ENCODE data around the gene SPANXD.
"Not testable (repeated sequence)": the region's sequence is repeated elsewhere in the genome, so short reads cannot be mapped to it uniquely, and the experiment has no call there.

The SPANXD gene

DNA sequence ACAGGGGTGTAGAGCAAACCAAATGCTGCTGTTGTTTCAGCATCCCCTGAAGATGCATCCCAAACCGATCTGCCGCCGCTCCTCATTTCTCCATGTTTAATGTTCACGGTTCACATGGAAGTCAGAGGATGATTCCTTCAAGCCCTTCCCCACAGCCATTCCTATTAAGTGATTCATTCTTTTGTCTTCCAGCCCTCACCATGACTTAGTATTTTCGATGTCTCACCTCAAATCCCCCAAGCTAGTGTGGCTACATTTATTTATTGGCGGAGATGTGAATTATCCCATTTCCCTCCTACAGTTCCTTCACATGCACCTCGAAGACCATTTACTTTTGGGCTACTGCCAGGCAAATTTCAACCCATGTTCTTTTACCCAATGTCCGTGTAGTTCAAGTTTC, at the start of gene SPANXD:
TSS of gene SPANXD (minus strand) at position 101 of the 400 bp plus-strand sequence. CDS start 334 bp downstream, outside the sequence.
- not testable (repeated sequence) for H3K4me3 ChIP-seq (ENCODE audit: severe bottlenecking); H3K9me3 ChIP-seq (ENCODE audit: severe bottlenecking); H3K27me3 ChIP-seq (ENCODE audit: insufficient read depth, poor library complexity, severe bottlenecking); DNase-seq (ENCODE audit: low spot score); H3K4me1 ChIP-seq (ENCODE audit: insufficient read depth, poor library complexity, severe bottlenecking); ATAC-seq (ENCODE audit: low read depth); H3K27ac ChIP-seq (ENCODE audit: poor library complexity, severe bottlenecking); H3K36me3 ChIP-seq (ENCODE audit: low read depth)

DNA sequence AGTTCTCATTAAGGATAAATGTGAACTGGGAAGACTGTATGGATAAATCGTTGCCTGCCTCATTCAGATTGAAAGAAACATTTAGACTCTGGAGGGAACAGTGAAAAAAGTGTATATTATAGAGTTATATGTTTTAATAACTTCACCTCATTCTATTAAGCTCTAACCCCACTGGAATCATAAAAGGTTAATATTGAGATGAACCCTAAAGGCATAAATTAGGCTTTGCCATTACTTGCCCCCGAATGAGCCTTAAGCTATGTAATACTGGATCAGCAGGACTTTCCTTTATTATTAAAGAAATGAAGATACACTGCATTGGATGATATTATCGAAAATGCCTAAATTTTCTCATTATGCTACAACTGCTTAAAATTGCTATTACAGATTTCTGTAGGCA, 44.1 kb upstream of the SPANXD start:
- no peaks in the 10 kb centered on the region for H3K4me1 ChIP-seq (ENCODE audit: insufficient read depth, poor library complexity, severe bottlenecking)
- DNase-seq (ENCODE audit: low spot score) (no peak), ATAC-seq (ENCODE audit: low read depth) (no peak)
- no peak overlapping the region for H3K4me3 ChIP-seq (ENCODE audit: severe bottlenecking)
- TF ChIP-seq, protein P1, sequence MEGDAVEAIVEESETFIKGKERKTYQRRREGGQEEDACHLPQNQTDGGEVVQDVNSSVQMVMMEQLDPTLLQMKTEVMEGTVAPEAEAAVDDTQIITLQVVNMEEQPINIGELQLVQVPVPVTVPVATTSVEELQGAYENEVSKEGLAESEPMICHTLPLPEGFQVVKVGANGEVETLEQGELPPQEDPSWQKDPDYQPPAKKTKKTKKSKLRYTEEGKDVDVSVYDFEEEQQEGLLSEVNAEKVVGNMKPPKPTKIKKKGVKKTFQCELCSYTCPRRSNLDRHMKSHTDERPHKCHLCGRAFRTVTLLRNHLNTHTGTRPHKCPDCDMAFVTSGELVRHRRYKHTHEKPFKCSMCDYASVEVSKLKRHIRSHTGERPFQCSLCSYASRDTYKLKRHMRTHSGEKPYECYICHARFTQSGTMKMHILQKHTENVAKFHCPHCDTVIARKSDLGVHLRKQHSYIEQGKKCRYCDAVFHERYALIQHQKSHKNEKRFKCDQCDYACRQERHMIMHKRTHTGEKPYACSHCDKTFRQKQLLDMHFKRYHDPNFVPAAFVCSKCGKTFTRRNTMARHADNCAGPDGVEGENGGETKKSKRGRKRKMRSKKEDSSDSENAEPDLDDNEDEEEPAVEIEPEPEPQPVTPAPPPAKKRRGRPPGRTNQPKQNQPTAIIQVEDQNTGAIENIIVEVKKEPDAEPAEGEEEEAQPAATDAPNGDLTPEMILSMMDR (IDR thresholded peaks at IDR 0.05; ENCODE audit: poor library complexity, severe bottlenecking): no peak
- no peak overlapping the region for H3K27ac ChIP-seq (ENCODE audit: poor library complexity, severe bottlenecking)
- H3K9me3 ChIP-seq (ENCODE audit: severe bottlenecking): no peaks in the 10 kb centered on the region
- no peaks in the 10 kb centered on the region for H3K36me3 ChIP-seq (ENCODE audit: low read depth)
- H3K27me3 ChIP-seq (ENCODE audit: insufficient read depth, poor library complexity, severe bottlenecking): no peaks in the 10 kb centered on the region

DNA sequence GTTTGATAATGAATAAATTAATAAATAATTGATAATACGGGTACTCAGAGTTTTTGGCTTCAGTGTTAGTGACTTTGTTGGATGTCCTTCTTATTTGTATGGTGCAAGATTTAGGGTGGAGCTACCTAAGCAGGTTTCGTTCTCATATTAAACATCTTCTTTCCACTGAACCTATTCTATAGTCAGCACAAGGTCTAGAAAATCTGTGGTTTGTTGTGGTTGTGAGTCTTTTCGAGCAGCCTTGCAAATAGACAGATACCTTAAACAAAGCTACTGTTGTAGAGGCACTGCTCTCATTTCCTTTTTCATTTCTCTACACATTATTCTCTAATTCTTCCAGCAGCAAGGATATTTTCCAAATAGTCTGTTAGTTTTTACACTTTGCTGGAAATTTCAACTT, 38.1 kb upstream of the SPANXD start:
- Histone ChIP-seq H3K4me1 (ENCODE audit: insufficient read depth, poor library complexity, severe bottlenecking) (peaks cover 6% of the 10 kb centered on the region), H3K4me3 (ENCODE audit: severe bottlenecking) (no peak overlapping the region), H3K27me3 (ENCODE audit: insufficient read depth, poor library complexity, severe bottlenecking) (no peaks in the 10 kb centered on the region), H3K27ac (ENCODE audit: poor library complexity, severe bottlenecking) (no peak overlapping the region), H3K36me3 (ENCODE audit: low read depth) (no peaks in the 10 kb centered on the region), H3K9me3 (ENCODE audit: severe bottlenecking) (no peaks in the 10 kb centered on the region)
- ATAC-seq (ENCODE audit: low read depth) (no peak), DNase-seq (ENCODE audit: low spot score) (no peak)
- TF ChIP-seq, protein P1 (IDR thresholded peaks at IDR 0.05; ENCODE audit: poor library complexity, severe bottlenecking): no peak

DNA sequence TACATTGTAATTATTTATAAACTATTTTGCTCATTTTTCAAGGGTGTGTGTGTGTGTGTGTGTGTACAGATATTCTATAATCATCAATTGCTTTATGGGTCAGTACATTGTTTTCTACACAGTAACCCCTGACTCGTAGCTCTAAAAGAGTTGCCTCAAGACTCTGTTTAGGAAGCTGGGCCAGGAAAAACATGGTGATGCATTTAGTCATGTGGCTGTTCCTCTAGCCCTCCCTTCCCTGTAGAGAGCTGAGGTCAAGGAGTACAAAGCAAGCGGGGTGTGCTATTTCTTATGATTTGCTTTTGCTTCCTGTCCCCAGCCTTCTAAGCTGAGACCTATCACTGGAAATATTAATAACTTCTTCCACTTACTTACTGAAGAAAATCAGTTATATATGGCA, 34.8 kb upstream of the SPANXD start:
- TF ChIP-seq, protein P1 (IDR thresholded peaks at IDR 0.05; ENCODE audit: poor library complexity, severe bottlenecking): no peak
- H3K9me3 ChIP-seq (ENCODE audit: severe bottlenecking): no peaks in the 10 kb centered on the region
- H3K27ac ChIP-seq (ENCODE audit: poor library complexity, severe bottlenecking): no peak overlapping the region
- ATAC-seq (ENCODE audit: low read depth): no peak
- H3K36me3 ChIP-seq (ENCODE audit: low read depth): no peaks in the 10 kb centered on the region
- H3K4me1 ChIP-seq (ENCODE audit: insufficient read depth, poor library complexity, severe bottlenecking): peaks cover 8% of the 10 kb centered on the region
- H3K4me3 ChIP-seq (ENCODE audit: severe bottlenecking): no peak overlapping the region
- no peaks in the 10 kb centered on the region for H3K27me3 ChIP-seq (ENCODE audit: insufficient read depth, poor library complexity, severe bottlenecking)
- DNase-seq (ENCODE audit: low spot score): no peak

DNA sequence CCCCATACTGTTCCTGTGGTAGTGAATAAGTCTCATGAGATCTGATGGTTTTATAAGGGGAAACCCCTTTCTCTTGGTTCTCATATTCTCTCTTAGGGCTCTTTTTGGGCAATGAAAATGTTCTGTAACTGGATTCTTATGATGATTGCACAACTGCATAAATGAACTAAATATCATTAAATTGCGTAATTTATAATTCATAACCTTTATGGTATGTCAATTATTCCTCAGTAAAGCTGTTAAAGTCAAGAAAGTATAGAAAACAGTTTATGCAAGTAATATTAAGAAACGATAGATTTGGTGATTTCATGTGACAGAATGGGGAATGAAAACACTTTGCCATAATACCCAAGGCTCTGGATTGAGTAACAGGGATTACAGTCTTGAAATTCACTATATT, 33.5 kb upstream of the SPANXD start:
- Histone ChIP-seq H3K27ac (ENCODE audit: poor library complexity, severe bottlenecking) (peak overlapping the region; percentile 17), H3K4me3 (ENCODE audit: severe bottlenecking) (no peak overlapping the region), H3K9me3 (ENCODE audit: severe bottlenecking) (no peaks in the 10 kb centered on the region), H3K36me3 (ENCODE audit: low read depth) (no peaks in the 10 kb centered on the region), H3K27me3 (ENCODE audit: insufficient read depth, poor library complexity, severe bottlenecking) (no peaks in the 10 kb centered on the region), H3K4me1 (ENCODE audit: insufficient read depth, poor library complexity, severe bottlenecking) (peaks cover 8% of the 10 kb centered on the region)
- ATAC-seq (ENCODE audit: low read depth): peak; percentile 35; the same call in 2 of the 3 replicates
- TF ChIP-seq, protein P1 (IDR thresholded peaks at IDR 0.05; ENCODE audit: poor library complexity, severe bottlenecking): no peak
- no peak for DNase-seq (ENCODE audit: low spot score)

Data from RWPE2 (cell line).